ENCODE data around the gene MYO18A.

DNA sequence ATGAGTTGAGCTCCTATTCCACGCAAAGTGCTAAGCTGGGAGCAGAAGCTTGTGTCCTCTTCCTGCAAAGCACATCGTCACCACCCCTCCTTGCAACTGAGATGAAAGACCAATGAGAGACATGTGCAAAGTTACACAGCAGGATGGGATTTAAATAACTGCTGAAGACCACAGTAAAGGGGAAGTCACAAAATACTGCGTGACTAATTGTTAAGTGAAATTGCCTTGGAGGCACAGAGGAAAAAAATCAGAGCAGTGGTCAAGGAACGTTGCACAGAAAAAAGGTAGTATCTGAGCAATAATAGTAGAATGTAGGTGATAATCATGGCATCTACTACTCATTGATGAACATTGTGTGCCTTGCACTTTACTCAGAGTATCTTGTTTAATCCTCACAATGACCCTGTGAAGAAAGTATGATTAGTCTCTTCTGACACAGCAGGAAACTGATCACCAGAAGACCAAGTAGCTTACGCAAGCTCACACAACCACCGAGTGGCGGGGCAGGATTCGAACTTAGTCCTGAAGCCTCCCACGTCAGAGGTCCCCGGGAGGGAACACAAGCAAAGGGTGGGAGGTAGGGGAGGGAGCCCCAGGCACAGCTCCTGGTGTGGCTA lies 15.4 kb upstream of the MYO18A start:
- TF ChIP-seq EZH2 (IDR thresholded peaks at IDR 0.05; ENCODE audit: borderline replicate concordance, low read depth, low read length, severe bottlenecking): no peak
- TF ChIP-seq CTCF (IDR thresholded peaks at IDR 0.05; ENCODE audit: borderline replicate concordance, extremely low read depth, low read length, poor library complexity, severe bottlenecking): no peak

All from DND-41 (cell line).